ENCODE measurements around the gene FAF1. TPM values are rescaled to one million over a fixed set of nuclear protein-coding genes. Genes with fewer than 3 reads are reported as not detected.

Gene FAF1
- total RNA-seq, 2 experiments from 2014 or later: 84.6 to 88.2 TPM

DNA sequence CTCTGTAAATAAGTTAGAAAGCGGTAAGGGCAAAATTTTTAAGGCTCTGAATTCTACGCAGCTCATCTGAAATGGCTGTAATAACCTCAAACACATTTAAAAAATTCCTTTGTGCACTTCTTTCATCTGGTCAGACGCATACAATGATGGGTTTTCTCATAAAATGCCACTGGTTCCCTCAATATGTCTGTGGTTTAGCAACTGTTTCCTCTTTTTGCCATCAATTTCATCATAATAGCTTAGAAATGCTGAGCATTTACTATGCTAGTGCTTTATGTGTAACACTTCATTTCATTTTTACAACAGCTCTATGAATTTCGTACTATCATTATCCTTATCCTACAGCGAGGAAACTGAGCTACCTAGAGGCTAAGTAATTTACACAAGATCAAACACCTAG, 501.6 kb downstream of the FAF1 start:
- Mint-ChIP-seq H3K27ac (no peak overlapping the region), H3K4me1 (no peaks in the 10 kb centered on the region), H3K4me3 (no peak overlapping the region), H3K9me3 (no peaks in the 10 kb centered on the region), H3K36me3 (ENCODE audit: low read depth) (no peaks in the 10 kb centered on the region), H3K27me3 (no peaks in the 10 kb centered on the region)
- ChIA-PET POLR2A (no interaction called here), CTCF (interaction anchor here (1.1 kb wide), 2 partner anchors 16 to 19 kb away, joined by 3 to 6 read pairs; no protein-coding TSS in a partner anchor)
- no peak for DNase-seq

- ChIA-PET POLR2A (no interaction called here), CTCF (no interaction called here)
- H3K4me1 Mint-ChIP-seq: peaks cover 14% of the 10 kb centered on the region
- H3K9me3 Mint-ChIP-seq: no peaks in the 10 kb centered on the region
- H3K36me3 Mint-ChIP-seq (ENCODE audit: low read depth): peaks cover 3% of the 10 kb centered on the region
- no peak overlapping the region for H3K27ac Mint-ChIP-seq
- H3K4me3 Mint-ChIP-seq: no peak overlapping the region
- H3K27me3 Mint-ChIP-seq: no peaks in the 10 kb centered on the region
- no peak for DNase-seq
These were observed 505.2 kb downstream of the FAF1 start for GRCh38 chr1:50454911-50455310.

- no peak overlapping the region for H3K4me3 Mint-ChIP-seq
- POLR2A ChIA-PET: no interaction called here
- H3K27ac Mint-ChIP-seq: no peak overlapping the region
- CTCF ChIA-PET: no interaction called here
- peaks cover 3% of the 10 kb centered on the region for H3K36me3 Mint-ChIP-seq (ENCODE audit: low read depth)
- H3K4me1 Mint-ChIP-seq: peaks cover 14% of the 10 kb centered on the region
- H3K9me3 Mint-ChIP-seq: no peaks in the 10 kb centered on the region
- H3K27me3 Mint-ChIP-seq: no peaks in the 10 kb centered on the region
- DNase-seq: no peak
These were observed 506.8 kb downstream of the FAF1 start for GRCh38 chr1:50453266-50453665.

DNA sequence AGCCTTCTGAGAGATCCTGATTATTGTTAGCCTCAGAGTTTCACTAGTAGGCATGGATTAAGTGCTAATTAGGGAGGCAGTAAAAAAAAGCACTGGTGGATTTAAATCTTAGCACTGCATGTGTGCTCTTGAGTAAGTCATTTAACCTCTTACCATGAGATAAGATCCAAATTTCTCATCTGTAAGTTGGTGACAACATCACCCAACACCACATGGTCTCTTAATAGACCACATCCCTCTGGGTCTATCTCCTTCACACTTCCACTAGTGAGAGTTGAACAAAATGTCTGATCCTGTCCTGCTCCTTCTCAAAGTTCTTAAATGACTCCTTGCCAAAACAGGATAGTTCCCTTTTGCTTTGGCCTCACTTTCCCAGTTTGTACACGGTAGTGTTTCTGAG, 507.4 kb downstream of the FAF1 start:
- H3K27me3 Mint-ChIP-seq: no peaks in the 10 kb centered on the region
- CTCF ChIA-PET: no interaction called here
- no peak overlapping the region for H3K4me3 Mint-ChIP-seq
- peaks cover 3% of the 10 kb centered on the region for H3K36me3 Mint-ChIP-seq (ENCODE audit: low read depth)
- POLR2A ChIA-PET: no interaction called here
- peaks cover 14% of the 10 kb centered on the region for H3K4me1 Mint-ChIP-seq
- H3K27ac Mint-ChIP-seq: no peak overlapping the region
- DNase-seq: no peak
- H3K9me3 Mint-ChIP-seq: no peaks in the 10 kb centered on the region

GRCh38 chr1:50450861-50451653, 509.0 kb downstream of the FAF1 start:
- DNase-seq: no peak
- no peaks in the 10 kb centered on the region for H3K27me3 Mint-ChIP-seq

DNA sequence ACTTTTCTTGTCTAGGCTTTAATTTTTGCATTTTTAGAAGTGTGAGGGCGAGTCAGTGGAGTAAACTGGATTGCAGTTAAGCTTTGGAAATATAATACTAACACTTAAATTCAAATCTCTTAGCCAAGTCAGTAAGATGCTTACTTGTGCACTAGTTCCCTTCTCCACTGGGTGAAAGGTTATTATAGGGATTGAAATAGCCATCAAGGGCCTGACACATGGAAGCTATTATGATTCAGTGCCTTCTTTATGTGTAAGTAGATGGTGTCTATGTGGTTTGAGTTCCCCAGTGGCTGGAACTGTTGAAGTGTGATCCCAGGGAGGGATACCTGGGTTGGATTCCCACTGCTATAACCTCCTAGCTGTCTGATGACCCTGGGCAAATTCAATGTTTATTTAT, 512.1 kb downstream of the FAF1 start:
- POLR2A ChIA-PET: no interaction called here

More at GRCh38 chr1:50450861-50451653, 509.0 kb downstream of the FAF1 start:
- CTCF ChIA-PET: interaction anchor here (0.8 to 1.0 kb wide), 2 partner anchors 9 to 17 kb away, joined by 3 to 4 read pairs; no protein-coding TSS in a partner anchor
- Mint-ChIP-seq H3K9me3 (no peaks in the 10 kb centered on the region), H3K36me3 (ENCODE audit: low read depth) (peaks cover 3% of the 10 kb centered on the region), H3K4me3 (no peak overlapping the region), H3K4me1 (peaks cover 14% of the 10 kb centered on the region), H3K27ac (peak overlapping the region; percentile 66)
- POLR2A ChIA-PET: no interaction called here

DNA sequence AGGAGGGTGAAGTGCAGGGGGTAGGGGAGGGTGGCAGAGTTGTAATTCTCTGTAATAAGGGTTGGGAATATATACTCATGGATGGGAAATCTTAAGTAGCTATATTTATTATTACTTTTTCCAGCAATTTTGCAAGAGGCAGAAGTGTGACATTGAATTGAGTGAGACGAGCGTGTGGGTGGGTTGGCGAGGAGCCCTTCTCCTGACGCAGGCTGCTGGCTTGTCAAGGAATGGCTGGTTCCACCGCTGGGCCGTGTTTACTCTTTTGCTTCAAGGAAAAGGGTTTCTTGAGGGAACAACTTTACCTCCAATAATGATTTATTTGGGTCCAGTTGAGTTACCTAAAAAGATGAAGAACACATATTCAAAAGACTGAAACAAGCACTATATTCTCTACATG, 518.9 kb downstream of the FAF1 start:
- Mint-ChIP-seq H3K27me3 (no peaks in the 10 kb centered on the region), H3K36me3 (ENCODE audit: low read depth) (peaks cover 24% of the 10 kb centered on the region)

More for the DNA sequence above, 512.1 kb downstream of the FAF1 start:
- H3K4me3 Mint-ChIP-seq: no peak overlapping the region
- peaks cover 14% of the 10 kb centered on the region for H3K4me1 Mint-ChIP-seq
- CTCF ChIA-PET: interaction anchor here (1.1 kb wide), 1 partner anchor 9 kb away, joined by 5 read pairs; no protein-coding TSS in a partner anchor
- H3K27ac Mint-ChIP-seq: no peak overlapping the region
- no peaks in the 10 kb centered on the region for H3K9me3 Mint-ChIP-seq
- no peaks in the 10 kb centered on the region for H3K27me3 Mint-ChIP-seq
- no peak for DNase-seq
- H3K36me3 Mint-ChIP-seq (ENCODE audit: low read depth): peaks cover 3% of the 10 kb centered on the region

GRCh38 chr1:50438945-50439344, 521.1 kb downstream of the FAF1 start:
- Mint-ChIP-seq H3K4me3 (no peak overlapping the region), H3K27ac (no peak overlapping the region), H3K9me3 (no peaks in the 10 kb centered on the region), H3K4me1 (no peaks in the 10 kb centered on the region), H3K27me3 (no peaks in the 10 kb centered on the region), H3K36me3 (ENCODE audit: low read depth) (peaks cover 24% of the 10 kb centered on the region)
- POLR2A ChIA-PET: no interaction called here
- DNase-seq: no peak
- CTCF ChIA-PET: interaction anchor here (1.0 kb wide), 1 partner anchor 19 kb away, joined by 6 read pairs; no protein-coding TSS in a partner anchor

More for the DNA sequence above, 518.9 kb downstream of the FAF1 start:
- ChIA-PET POLR2A (no interaction called here), CTCF (no interaction called here)
- H3K4me1 Mint-ChIP-seq: no peaks in the 10 kb centered on the region
- DNase-seq: no peak
- no peaks in the 10 kb centered on the region for H3K9me3 Mint-ChIP-seq
- H3K27ac Mint-ChIP-seq: no peak overlapping the region
- H3K4me3 Mint-ChIP-seq: no peak overlapping the region

DNA sequence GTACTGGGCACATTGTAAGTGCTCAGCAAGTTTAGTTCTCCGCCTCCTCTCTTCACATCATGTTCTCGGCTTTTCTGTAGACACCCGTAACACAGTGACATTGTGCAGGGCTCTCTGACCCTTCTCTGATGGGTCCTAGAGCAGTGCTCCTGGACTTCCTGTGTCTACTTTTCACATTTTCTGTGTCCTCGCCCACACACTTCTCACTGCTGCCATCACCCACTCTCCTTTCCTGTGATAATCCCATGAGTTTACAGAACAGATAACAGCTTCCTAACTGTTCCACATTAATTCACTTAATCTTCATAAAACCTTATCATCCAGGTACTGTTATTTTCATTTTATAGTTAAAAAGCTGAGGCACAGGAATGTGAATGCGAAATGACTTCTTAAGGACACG, 523.6 kb downstream of the FAF1 start:
- Mint-ChIP-seq H3K4me1 (no peaks in the 10 kb centered on the region), H3K4me3 (no peak overlapping the region), H3K27me3 (peaks cover 14% of the 10 kb centered on the region), H3K27ac (no peak overlapping the region), H3K36me3 (ENCODE audit: low read depth) (peaks cover 22% of the 10 kb centered on the region), H3K9me3 (no peaks in the 10 kb centered on the region)
- ChIA-PET CTCF (no interaction called here), POLR2A (no interaction called here)
- DNase-seq: no peak

DNA sequence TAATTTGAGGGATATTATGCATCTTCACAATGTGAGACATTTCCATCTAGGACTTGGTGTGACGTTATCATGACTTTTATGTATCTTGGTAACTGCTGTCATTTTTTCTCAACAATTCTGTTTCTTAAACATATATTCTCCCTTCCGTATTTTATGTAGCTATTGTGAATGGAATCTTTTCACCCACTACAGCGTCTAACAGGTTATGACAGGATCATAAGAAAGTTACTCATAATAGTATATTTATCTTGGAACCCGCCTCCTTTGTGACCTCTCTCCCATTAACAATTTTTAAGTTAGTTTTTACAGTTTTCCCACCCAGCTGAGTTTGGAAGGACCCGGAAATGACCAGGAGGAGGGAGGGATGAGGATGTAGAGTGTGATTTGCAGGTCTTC, 530.1 kb downstream of the FAF1 start:
- no peaks in the 10 kb centered on the region for H3K9me3 Mint-ChIP-seq
- ChIA-PET POLR2A (no interaction called here), CTCF (no interaction called here)
- peaks cover 76% of the 10 kb centered on the region for H3K27me3 Mint-ChIP-seq
- no peak overlapping the region for H3K27ac Mint-ChIP-seq
- no peak for DNase-seq
- H3K36me3 Mint-ChIP-seq (ENCODE audit: low read depth): peaks cover 2% of the 10 kb centered on the region
- H3K4me1 Mint-ChIP-seq: peaks cover 12% of the 10 kb centered on the region
- H3K4me3 Mint-ChIP-seq: no peak overlapping the region

DNA sequence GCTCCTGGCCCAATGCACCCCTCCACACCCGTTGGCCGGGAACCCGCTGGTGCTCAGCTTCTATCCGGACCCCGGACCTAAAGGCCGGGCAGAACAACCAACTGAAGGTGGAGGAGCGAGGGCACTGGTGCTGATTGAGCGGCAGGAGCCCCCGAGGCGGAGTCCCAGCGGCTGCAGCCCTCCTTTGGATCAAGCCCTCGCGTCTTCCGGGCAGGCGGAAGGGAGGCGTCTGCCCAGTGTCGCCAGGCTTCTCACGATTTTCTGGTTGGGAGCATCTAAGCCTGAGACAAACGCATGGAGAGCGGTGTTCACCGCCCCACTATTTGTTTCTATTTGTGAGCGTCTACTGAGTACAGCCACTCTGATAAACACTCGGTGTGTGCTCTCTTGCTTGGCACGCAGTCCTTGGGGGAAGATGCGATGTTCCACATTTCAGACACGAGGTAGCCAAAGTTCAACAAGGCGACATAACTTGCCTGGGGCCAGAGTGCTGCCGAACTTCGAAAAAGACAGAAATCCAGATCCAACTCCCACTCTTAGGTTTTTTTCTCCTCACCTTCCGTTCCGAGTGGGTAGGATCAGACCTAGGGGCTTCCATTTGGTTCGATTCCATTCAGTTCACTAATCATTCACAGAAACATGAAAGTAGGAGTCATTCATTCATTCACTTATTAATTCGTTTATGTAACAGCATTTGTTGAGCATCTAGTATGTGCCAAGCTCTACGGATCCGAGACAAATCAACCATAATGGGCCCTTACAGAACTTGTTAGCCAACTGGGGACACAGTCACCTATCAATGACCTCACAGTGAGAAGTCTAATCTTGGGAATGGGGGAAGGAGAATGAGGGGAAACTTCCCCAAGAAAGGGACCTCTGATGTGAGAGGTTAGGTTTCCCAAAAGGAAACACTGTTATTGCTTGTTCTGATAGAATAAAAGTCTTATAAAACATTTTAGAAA, 532.0 kb downstream of the FAF1 start:
- H3K4me1 Mint-ChIP-seq: peaks cover 28% of the 10 kb centered on the region
- peak overlapping the region; percentile 21 for H3K27ac Mint-ChIP-seq
- ChIA-PET POLR2A (no interaction called here), CTCF (interaction anchor here (1.3 kb wide), 1 partner anchor 13 kb away, joined by 3 read pairs; no protein-coding TSS in a partner anchor)
- peaks cover 9% of the 10 kb centered on the region for H3K36me3 Mint-ChIP-seq (ENCODE audit: low read depth)
- H3K4me3 Mint-ChIP-seq: no peak overlapping the region
- H3K9me3 Mint-ChIP-seq: no peaks in the 10 kb centered on the region
- peaks cover 94% of the 10 kb centered on the region for H3K27me3 Mint-ChIP-seq
- DNase-seq: no peak

GRCh38 chr1:50427086-50427817, 532.8 kb downstream of the FAF1 start:
- Mint-ChIP-seq H3K4me1 (peaks cover 34% of the 10 kb centered on the region), H3K36me3 (ENCODE audit: low read depth) (peaks cover 9% of the 10 kb centered on the region), H3K9me3 (no peaks in the 10 kb centered on the region), H3K27ac (peak overlapping the region; percentile 70), H3K4me3 (peak overlapping the region; percentile 41), H3K27me3 (peaks cover 97% of the 10 kb centered on the region)
- ChIA-PET CTCF (interaction anchor here (1.3 kb wide), 1 partner anchor 12 kb away, joined by 3 read pairs; no protein-coding TSS in a partner anchor), POLR2A (no interaction called here)
- no peak for DNase-seq
